GM19372 (cell line): ENCODE measurements around the gene COX5A.

Experiments
- ATAC-seq: cut with Tn5 transposase; IDR thresholded peaks from one replicate; pipeline ENCODE4 v1.9.1; 2021; ENCODE audit warnings: mild to moderate bottlenecking, low read depth, moderate library complexity; ENCODE audit not compliant: unreplicated experiment

COX5A gene

DNA sequence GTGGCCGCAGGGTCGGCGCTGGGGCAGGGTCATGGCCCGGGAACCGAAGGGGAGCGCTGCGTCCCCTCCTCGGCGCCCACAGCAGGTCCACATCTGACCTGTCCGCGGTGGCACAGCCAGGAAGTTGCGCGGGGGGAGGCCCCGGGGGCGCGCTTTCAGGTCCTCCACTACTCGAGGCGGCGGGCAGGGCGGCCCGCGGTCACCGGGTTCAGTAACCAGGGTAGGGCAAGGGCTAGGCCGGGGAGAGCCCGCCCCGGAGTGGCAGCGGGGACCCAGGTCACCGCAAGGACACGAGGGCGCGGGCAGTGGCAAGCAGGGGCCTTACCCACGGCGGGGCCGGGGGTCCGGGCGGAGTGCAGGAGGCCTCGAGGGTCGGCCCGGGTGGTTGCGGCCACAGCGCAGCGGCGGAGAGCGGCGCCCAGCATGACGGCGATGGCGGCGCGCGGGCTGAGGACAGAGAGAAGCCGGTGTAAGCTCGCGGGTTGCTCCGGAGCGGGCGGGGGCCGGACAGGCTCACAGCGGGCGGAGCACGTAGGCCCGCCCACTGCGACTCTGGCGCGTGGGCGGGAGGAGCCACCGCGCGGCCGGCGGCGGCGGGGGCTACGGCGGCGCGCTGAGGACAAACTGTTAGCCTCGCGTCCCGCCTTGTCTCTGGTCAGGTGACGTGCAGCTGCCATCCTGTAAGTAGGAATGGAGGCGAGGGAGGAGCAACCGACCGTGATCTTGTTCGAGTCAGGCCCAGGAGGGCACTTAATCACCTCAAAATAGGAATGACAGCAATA, at the start of gene COX5A:
Gene COX5A (minus strand): TSS at position 484 of the 782 bp plus-strand sequence. CDS start 59 bp downstream, at position 425.
- ATAC-seq = peak; percentile 86

DNA sequence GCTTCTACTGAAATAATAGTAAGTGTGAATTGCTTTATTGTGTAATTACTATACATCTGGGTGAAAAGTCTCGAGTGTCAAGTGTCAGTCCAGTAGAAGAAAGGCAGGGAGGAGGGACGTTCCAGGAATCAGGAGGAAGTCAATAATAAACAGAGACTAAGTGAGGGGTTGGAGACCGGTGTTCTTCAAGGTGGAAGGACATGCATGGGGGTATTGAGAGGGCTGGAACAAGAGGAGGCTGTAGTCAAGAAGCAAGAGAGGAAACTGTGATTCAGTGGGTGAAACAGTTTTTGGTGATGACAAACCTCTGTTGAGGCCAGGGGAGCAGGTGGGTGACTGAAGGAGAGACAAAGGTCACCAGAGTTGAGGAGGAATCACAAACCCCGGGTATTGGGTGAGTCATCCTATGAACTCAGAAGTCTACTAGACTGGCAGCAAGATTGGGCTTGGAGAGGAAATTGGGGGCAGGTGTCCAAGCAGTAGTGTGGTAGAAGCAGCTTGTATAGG, 45.9 kb upstream of the COX5A start:
- no peak for ATAC-seq

GRCh38 chr15:74982183-74982582, 44.3 kb upstream of the COX5A start:
- ATAC-seq = no peak

- ATAC-seq = no peak
These were observed 40.6 kb upstream of the COX5A start for GRCh38 chr15:74978503-74978902.

DNA sequence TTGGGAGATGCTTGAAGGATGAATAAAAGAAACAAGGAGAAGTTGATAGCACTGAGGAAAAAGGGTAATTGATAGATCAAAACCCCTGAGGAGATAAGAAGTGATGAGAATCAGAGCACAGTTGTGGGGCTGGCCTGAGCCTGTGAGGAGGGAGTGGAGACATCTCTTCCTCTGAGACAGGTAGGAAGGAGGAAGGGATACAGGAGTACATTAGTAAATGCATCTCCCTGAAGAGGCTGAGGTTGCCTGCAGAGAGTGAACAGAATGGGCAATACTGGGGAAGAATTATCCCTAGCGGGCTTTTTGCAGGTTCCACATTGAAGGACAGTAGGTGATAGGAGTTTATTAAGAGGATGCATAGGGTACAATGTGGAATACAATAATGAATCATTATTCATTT, 40.2 kb upstream of the COX5A start:
- ATAC-seq = no peak

- no peak for ATAC-seq
These were observed 39.7 kb upstream of the COX5A start for GRCh38 chr15:74977599-74977998.

DNA sequence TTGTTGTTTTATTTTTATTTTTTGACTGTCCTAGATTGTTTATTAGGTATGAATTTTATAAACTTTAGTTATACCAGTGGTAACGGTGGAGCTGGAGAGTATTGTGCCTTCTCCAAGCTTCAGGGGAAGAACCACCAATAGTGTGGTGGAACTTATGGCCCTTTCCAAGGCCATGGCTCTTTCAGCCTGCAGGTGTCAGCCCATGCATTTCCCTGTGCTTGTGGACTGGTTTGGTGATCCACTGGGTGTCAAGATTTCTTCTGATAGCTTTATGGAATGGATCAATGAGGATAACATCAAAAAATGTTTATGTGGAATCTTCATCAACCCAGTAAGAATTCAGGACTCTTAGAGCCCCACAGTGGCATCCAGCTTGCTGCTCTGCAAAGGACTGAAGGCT, 38.3 kb upstream of the COX5A start:
- no peak for ATAC-seq

- no peak for ATAC-seq
These were observed 29.8 kb upstream of the COX5A start for GRCh38 chr15:74967670-74968069.

DNA sequence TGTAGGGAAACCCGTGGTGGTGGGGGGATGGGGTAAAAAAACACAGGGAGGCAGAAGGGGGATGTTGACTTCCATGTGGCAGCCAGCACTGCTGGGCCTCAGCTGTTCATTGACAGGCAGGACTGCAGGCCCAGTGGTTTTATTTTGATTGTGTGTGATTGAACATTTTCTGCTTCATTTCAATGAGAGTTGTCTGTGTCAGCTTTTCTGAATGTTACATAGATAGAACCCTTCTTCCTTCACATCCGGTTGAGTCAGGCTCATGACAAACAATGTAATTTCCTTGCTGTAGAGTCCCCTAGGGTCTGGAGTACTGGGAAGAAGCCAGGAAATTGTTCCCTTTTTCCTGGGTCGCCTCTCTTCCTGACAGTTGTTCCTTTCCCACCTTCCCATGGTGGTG, 26.9 kb upstream of the COX5A start:
- no peak for ATAC-seq

- no peak for ATAC-seq
These were observed 25.3 kb upstream of the COX5A start for GRCh38 chr15:74963213-74963612.

- ATAC-seq = no peak
These were observed 24.8 kb upstream of the COX5A start for GRCh38 chr15:74962671-74963070.

DNA sequence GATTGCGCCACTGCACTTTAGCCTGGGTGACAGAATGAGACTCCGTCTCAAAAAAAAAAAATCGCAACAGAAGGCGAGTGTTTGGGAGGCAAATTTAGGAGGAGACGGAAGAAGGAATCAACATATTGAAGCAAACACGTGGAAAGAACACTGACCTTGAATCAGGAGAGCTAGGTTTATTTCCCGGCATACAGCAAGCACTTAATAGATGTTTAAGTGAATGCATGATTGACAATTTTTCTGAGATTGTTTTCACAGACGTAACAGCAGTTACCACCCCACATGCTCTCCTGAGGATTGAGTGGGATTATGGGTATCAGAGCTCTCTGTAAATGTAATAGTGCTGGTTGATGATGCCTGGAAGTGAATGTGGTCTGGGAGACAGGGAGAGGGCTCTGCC, 24.3 kb upstream of the COX5A start:
- no peak for ATAC-seq

GRCh38 chr15:74961616-74962015, 23.7 kb upstream of the COX5A start:
- ATAC-seq = no peak

DNA sequence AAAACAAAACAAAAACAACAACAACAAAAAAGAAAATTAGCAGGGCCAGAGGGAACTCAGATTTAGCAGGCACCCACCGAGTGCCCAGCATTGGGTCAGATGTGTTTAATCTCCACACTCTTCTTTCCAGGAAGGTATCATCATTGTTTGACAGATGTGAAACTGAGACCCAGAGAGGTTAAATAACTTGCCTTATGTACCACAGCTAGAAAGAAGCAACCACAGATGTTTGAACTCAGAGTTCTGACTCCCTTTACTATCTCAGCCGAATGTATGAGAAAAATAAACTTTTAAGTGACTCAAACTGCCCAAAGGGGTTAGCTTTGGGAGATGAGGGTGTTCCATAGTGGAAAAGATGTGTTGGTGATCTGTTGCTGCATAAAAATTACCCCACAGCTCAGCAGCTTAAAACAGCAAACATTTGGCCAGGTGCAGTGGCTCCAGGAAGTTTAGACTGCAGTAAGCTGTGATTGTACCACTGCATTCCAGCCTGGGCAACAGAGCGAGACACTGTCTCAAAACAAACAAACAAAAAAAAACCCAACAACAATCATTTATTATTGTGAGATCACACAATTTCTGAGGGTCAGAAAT, 23.2 kb upstream of the COX5A start:
- no peak for ATAC-seq

DNA sequence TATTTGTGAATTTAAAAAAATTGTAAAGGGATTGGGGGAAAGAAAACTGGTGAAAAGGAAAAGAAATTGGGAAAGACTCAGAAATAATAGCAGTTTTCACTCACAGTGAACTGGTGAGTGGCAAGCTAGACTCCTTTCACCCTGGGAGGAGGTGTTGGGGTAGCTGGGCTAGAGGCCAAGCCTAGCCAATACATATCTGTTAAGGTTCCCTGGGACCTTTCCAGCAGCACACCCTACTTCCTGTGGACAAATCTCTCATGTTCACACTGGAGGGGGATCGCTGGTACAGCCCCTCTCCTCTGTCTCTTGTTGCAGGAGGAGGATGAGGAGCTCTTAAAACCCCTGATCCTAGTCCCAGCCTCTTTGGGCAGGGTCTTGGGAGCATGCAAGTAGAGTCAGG, 22.4 kb upstream of the COX5A start:
- no peak for ATAC-seq

DNA sequence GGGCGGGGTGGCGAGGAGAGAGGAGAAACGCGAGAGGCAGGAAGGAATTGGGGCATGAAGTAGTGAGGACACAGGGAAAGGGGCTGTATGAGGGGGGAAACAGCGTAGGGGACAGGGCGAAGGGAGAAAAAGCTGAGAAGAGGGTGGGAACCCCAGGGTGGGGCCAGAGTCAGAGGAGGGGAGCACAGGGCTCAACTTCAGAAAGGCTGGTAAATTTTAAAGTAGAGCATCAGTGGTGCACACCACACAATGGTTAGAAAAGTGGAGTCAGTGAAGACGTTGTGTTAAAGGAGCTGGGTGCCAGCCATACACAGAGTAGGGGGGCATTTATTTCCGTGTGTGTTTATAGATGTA, 21.7 kb upstream of the COX5A start:
- ATAC-seq = no peak

- ATAC-seq = no peak
These were observed 21.2 kb upstream of the COX5A start for GRCh38 chr15:74958908-74959585.

GRCh38 chr15:74958320-74958907, 20.5 kb upstream of the COX5A start:
- no peak for ATAC-seq

DNA sequence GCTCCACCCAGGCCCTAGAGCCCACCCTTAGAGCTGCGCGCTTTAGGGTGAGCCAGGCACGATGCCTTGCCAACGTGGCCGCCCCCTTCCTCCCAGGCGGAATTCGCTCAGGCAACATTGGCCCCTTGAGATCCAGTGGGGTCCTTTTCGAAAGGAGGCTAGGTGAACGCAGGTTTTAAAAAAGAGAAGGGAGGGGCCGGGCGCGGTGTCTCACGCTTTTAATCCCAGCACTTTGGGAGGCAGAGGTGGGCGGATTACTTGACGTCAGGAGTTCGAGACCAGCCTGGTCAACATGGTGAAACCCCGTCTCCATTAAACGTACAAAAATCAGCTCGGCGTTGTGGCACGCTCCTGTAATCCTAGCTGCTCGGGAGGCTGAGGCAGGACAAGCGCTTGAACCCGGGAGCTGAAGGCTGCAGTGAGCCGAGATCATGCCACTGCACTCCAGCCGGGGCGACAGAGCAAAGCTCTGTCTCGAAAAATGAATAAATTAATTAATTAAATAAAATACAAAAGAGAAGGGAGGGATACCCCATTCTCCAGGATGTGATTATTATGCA, 19.7 kb upstream of the COX5A start:
- no peak for ATAC-seq

GRCh38 chr15:74956648-74957475, 19.0 kb upstream of the COX5A start, which contains the start of gene RPP25:
RPP25 (minus strand) TSS chr15:74956772; CDS start chr15:74956583, 189 bp downstream.
- peak; percentile 66 for ATAC-seq
